Activated CD4-positive, alpha-beta T cell treated with anti-CD3 and anti-CD28 coated beads, Interleukin-2, amount 50 U/mL, for 48 hours (primary cell): ENCODE data around the gene ASPG.
A peak's percentile ranks its signal among the peaks of the same experiment; 100 is the strongest.

Experiments
- DNase-seq, 2 experiments: peaks; one replicate each; pipeline ENCODE4 v3.0.0-alpha.2; 2020

The ASPG gene

DNA sequence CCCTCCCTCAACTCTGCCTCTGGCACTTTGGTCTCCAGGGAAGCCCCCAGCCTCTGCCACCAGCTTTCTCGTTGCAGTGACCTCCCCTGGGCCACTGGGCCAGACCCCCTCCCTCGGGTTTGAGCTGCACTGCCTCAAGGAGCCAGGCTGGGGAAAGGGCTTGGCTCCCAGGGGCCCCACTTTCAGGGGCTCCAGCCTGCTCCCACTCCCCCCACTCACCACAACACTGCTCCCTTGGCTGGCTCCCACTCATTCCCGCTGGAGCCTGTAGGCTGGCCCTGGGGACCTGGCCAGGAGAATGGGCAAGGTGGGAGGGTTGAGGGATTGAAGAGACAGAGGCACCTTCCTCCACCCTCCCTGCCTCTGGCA is 33.6 kb downstream of the ASPG start:
- DNase-seq, result no peak

GRCh38 chr14:104119488-104120251 is 34.2 kb downstream of the ASPG start:
- no peak for DNase-seq

DNA sequence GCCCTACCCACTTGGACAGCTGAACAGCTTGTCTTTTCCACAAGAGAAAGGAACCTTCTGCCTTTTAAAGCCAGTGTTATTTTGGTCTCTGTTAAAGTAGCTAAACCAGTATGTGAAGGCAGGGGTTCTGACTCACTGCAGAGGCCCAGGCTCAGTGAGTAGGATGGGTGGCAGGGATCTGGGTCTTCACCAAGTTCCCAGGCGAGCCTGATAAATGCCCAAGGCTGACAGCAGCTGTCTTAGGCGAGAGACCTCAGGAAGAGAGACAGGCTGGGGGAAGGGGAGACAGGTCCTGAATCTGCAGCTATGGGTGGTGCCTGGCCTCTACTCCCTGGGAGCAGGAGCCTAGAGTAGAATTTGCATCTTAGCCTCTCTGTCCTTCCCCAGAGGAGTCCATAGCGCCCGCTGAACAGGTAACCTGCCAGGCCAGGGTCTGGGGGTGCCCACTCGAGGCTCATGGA is 34.8 kb downstream of the ASPG start:
- no peak for DNase-seq

DNA sequence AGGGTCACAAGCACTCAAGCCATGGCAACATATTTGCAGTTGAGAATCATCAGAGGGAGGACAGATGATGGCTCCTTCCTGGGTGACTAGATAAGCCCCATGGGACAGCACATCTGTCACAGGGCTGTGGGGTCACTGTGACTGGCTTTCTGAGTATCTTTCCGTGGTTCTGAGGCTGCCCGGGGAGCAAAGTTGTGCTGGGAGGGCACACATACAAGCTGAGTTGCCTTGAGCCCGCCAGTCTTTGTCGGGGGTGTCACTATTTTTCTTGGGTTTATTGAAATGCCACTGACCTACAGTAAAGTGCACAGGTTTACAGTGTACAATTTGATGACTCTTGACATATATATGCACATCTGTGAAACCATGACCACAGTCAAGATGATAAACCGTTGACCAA is 35.6 kb downstream of the ASPG start:
- no peak for DNase-seq

DNA sequence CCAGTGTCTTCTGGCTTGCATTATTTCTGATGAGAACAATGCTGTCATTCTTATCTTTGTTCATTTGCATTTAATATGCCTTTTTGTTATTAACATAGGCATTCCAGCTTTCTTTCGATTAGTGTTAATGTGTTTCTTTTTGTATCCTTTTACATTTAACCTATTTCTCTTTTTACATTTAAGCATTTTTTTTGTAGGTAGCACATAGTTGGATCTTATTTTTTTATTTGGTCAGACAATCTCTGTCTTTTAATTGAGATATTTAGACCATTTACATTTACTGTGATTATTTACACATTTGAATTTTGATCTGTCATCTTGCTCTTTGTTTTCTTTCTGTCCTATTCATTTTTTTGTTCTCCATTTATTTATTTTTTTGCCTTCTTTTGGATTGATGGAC is 38.4 kb downstream of the ASPG start:
- DNase-seq, result no peak

DNA sequence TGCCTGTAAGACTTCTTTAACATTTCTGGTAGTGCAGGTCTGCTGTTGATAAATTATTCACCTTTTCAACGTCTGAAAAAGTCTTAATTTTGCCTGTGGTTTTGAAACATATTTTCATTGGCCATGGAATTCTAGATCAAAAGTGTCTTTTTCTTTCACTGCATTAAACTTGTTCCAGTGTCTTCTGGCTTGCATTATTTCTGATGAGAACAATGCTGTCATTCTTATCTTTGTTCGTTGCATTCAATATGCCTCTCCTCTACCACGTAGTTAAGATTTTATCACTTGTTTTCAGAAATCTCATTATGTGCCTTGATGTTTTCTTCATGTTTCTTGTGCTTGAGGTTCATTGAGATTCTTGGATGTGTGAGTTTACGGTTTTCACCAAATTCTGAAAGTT is 39.5 kb downstream of the ASPG start:
- DNase-seq, result no peak

DNA sequence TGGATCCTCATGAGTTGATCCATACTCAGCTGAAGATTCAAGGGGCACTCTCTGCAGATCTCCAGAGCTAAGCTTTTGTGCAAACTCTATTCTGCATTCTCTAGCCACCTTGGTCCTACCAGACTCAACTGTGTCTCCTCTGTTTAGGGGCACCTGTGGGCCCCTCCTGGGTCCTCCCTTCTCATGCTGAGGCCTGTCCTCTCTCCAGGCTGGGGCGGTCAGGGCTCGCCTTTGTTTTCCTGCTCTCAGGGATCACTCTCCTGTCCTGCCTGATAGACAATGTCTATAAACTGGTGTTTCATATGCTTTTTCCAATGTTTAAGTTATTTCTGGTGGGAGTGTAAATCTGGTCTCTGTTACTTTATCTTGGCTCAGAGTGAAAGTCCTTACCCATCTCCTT is 41.3 kb downstream of the ASPG start:
- DNase-seq, result no peak

DNA sequence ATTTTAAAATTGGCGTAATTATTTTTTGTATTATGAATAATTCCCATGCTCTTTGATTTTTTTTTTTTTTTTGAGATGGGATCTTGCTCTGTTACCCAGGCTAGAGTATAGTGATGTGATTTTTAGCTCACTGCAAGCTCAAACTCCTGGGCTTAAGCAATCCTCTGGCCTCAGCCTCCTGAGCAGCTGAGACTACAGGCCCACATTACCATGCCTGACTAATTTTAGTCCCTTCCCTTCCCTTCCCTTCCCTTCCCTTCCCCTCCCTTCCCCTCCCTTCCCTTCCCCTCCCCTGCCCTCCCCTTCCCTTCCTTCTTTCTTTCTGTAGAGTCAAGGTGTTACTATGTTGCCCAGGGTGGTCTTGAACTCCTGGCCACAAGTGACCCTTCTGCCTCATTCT is 43.5 kb downstream of the ASPG start:
- DNase-seq, result no peak

GRCh38 chr14:104129556-104129955 is 44.1 kb downstream of the ASPG start:
- DNase-seq, result no peak

GRCh38 chr14:104130974-104131651 is 45.6 kb downstream of the ASPG start:
- DNase-seq, result peak; percentile 15 to 30

- DNase-seq, result no peak
These were observed 46.6 kb downstream of the ASPG start for GRCh38 chr14:104131968-104132732.

DNA sequence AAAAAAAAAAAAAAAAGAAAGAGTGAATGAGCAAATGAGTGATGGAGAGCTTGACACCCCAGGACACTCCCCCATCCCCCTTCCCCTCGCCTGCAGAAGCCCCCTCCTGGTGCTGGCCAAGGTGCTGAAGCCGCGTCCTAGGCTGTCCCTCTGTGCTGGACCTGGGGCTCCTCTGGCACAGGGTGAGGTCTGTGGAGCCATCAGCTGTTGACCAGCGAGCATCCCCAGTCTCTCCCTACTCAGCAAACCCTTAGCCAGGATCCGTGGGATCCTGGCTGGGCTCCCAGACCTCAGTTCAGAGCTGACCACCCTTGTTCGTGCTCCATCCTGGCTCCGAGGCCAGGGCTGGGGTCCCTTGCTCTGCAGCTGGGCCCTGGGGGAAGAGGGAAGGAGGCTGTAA is 47.5 kb downstream of the ASPG start:
- DNase-seq, result no peak

GRCh38 chr14:104133496-104133895 is 48.0 kb downstream of the ASPG start:
- no peak for DNase-seq

- no peak for DNase-seq
These were observed 48.8 kb downstream of the ASPG start for GRCh38 chr14:104134061-104134965.

DNA sequence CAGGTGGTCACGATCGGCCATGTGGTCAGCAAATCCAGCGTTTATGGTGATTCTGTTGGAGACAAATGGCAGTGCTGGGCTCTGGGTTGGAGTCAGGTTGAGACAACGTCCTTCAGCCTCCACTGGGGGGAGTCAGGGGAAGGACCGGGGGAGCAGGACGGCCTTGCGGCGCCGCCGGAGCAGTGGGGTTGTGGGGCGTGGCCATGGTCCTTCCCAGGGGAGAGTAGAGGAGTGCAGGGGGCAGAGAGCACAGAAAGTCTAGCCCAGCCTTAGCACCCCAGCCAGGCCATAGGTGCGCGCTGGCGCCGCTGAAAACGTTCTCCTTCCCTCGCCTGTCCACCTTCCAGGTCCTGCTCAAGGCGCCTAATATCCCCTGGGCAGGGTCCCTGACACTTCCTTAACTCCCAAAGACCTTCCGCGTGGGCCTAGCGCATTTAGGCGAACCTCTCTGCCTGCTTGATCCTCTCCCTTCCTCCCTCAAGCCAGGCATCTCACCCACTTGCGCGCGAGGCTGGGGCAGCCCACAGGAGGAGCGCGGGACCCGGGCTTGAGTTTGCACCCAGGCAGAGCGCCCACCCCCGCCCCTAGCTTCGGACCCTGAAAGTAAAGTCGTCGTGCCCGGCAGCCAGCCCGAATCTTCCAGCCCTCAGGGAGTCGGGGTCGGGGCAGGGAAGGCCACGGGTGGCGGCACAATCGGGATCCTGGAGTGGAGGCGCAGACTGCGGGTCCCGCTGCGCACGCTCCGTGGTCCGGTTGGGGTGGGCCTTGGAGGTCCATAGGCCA is 49.8 kb downstream of the ASPG start:
- DNase-seq, result peak; percentile 23 to 27

DNA sequence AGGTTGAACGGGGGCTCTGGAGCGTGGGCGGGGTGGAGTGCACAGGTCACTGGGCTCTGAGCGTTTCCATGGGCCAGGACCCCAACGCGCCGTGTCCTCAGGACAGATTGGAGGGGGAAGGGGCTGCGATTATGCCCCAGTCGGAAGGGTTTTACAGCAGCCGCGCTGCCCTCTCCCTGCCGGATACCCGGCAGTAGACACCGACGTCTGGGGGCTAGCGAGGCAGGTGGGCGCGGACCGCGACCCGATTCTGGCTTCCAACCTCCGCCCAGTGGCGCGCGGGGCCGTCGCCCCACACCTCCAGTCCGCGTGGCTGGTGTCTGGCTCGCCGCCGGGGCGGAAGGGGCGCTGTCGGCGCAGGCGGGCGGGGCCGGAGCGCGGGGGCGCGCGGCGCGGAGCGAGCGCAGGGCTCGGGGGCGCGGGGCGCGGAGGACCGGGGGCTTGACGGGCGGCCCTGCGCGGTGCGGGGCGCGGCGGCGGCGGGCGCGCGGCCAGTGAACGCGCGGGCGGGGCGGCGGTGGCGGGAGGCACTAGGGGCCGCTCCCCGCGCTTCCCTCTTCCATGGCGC is 50.5 kb downstream of the ASPG start:
- DNase-seq, result peak in 1 of 2 experiments; percentile 26

- DNase-seq, result peak; percentile 9 to 17
These were observed 51.2 kb downstream of the ASPG start for GRCh38 chr14:104136472-104137296.

DNA sequence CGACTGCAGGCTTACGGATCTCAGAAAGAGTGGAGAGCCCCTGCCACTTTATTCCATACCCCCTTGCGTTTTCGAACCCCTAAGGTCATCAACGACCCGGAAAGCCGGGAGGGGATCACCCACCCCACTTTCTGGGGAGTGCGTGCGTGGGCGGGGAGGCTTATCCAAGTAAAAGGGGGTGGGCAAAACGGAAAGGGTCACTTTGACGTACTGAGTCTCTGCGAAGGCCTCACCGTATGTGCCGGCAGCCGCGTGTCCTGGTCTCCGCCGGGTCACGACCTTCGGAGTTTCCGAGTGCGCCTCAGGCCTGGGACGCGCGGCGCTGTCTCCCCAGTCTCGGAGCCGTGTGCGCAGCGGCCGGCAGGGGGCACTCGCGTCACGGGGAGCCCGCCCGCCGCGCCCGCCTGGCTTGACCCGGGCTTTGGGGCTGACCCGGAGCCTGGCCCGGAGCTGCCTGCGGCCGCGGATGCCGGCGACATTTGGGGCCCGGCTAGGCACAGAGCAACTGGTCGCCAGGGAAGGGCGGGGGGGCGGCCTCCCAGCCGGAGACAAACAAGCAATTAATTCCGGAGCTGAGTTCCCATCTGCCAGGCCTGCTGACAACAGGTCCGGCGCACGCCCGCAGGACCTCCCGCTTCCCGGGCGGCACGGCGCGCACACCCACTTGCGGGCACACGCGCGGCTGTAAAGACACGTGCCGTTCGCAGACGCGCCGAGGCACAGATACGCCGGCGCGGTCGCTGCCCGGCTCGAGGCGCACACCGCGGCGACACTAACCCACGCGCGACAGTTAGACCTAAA is 52.0 kb downstream of the ASPG start:
- DNase-seq, result peak; percentile 73 to 77

DNA sequence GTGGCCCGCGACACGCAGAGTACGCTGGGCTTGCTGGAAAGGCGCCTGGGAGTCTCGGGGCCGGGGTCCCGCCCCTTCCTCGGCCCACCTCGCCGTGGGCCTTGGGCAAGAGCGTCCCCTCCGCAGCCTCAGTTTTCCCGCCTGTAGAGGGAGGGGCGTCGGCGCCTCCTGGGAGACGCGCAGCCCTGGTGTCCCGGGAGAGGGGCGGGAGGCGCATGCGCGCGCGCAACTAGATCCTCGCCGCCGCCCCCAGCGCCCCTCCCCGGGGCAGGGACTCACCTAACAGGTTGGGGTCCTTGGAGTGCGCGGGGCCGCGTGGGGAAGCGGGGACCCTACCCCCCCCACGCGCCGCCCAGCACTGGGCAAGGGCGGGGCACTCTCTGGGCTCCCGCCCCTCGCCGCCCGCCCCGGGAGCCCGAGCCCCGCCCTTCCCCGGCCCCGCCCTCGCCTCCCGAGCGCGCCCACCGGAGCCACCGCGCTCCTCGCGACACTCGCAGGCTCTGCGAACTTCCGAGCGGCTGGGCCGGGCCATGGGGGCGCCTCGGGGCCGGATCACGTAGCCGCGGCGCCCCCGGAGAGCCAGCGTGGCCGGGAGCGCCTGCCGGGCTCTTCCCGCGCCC is 52.7 kb downstream of the ASPG start, which contains the start of gene KIF26A:
KIF26A (plus strand) TSS at position 490 of the 620 bp plus-strand sequence. CDS start 136 bp downstream, outside the sequence.
- DNase-seq, result peak; percentile 39 to 41
